Heart left ventricle (tissue), 16 donors: ENCODE measurements around the gene HOXB3. TPM values are rescaled to one million over a fixed set of nuclear protein-coding genes. Genes with fewer than 3 reads are reported as not detected.

ENCODE experiments used
- ATAC-seq, 4 donors: fragments of 200-7000 bp; cut with Tn5 transposase; one replicate each; pipeline ENCODE4 v1.9.1; 2020 to 2022; ENCODE audit warnings: moderate library complexity in 4 of 4, mild to moderate bottlenecking in 3 of 4, moderate number of reproducible peaks in 1 of 4
- DNase-seq, 5 donors: peaks; one replicate each; pipeline ENCODE4 v3.0.0-alpha.2; 2020
- H3K27ac ChIP-seq, 12 donors: fragments of 200-600 bp; sonication (generic) in 4 of 12; one replicate each; pipeline versions ENCODE4 v1.5.0 to v1.8.0; 2016 to 2022; ENCODE audit warnings: mild to moderate bottlenecking in 2 of 12
- H3K27me3 ChIP-seq, 9 donors: fragments of 200-600 bp; sonication (generic) in 2 of 9; one replicate each; pipeline versions ENCODE4 v1.5.1 to v1.8.0; 2016 to 2022; ENCODE audit warnings: mild to moderate bottlenecking in 3 of 9
- H3K36me3 ChIP-seq, 9 donors: fragments of 200-600 bp; sonication (generic) in 2 of 9; one replicate each; pipeline versions ENCODE4 v1.5.0 to v1.8.0; 2018 to 2022; ENCODE audit warnings: mild to moderate bottlenecking in 2 of 9
- H3K4me1 ChIP-seq, 12 donors: fragments of 200-600 bp; sonication (generic) in 4 of 12; one replicate each; pipeline versions ENCODE4 v1.5.0 to v1.8.0; 2016 to 2022; ENCODE audit warnings: mild to moderate bottlenecking in 3 of 12
- H3K4me3 ChIP-seq, 12 donors: fragments of 200-600 bp; sonication (generic) in 4 of 12; one replicate each; pipeline versions ENCODE4 v1.5.0 to v1.8.0; 2017 to 2022; ENCODE audit warnings: mild to moderate bottlenecking in 9 of 12, moderate library complexity in 4 of 12
- H3K9me3 ChIP-seq, 12 donors: fragments of 200-600 bp; sonication (generic) in 4 of 12; one replicate each; pipeline versions ENCODE4 v1.5.0 to v1.8.0; 2016 to 2022; ENCODE audit warnings: mild to moderate bottlenecking in 1 of 12
- CTCF ChIP-seq, 12 donors: fragments of 200-600 bp; sonication (generic) in 4 of 12; IDR thresholded peaks; one replicate each; pipeline versions ENCODE4 v1.5.0 to v1.8.0; 2018 to 2022; ENCODE audit warnings: antibody characterized with exemption in 12 of 12, mild to moderate bottlenecking in 5 of 12
- POLR2A ChIP-seq, 2 donors: fragments of 450-650 bp; IDR thresholded peaks; one replicate each; pipeline ENCODE4 v1.6.1; 2017; ENCODE audit warnings: antibody characterized with exemption in 2 of 2, mild to moderate bottlenecking in 2 of 2, moderate library complexity in 2 of 2
- WGBS, 4 donors: extraction: QIAGEN DNeasy Blood & Tissue Kit in 2 of 4; methylation state at CpG; one replicate each; pipeline versions ENCODE4 v1.1.5 to v1.1.7; 2013 to 2018; 5-methylcytosine and 5-hydroxymethylcytosine counted together
- intact Hi-C, 10 donors: fragments of 100-400 bp; cut with DNase I; formaldehyde crosslinking; loops; one replicate each; pipeline versions ENCODE4 v1.11.1 to v1.14.2; 2022
- long read RNA-seq, 3 donors: library from polyadenylated mRNA; unstranded; transcript quantifications; one replicate each; pipeline ENCODE4 v2.0.0, GENCODE V29; 2020 to 2021
- polyA plus RNA-seq, 2 donors: library from polyadenylated mRNA; stranded (reverse); fragments of 200-250 nt; gene quantifications; one replicate each; pipeline ENCODE4 v1.2.3, GENCODE V29; 2013
- total RNA-seq, 9 donors: library from RNA; depleted of rRNA in 2 of 9; stranded (reverse); fragments of >200 nt in 2 of 9; fragmentation: NEBNext Ultra II Directional in 3 of 9; extraction: Animal tissue kit (Norgen Biotek cat#: 25700) in 3 of 9; gene quantifications; one replicate each; pipeline versions ENCODE4 v1.1.0 to v1.2.4, GENCODE V29; 2016 to 2023
- donor health status: ischemic (EF 13 %, LVEDD 7.1; RV severe dilation, severe dysfunction).
- donor health status: healthy with polysubstance abuse.
- donor health status: DM: no; HTN: yes; CAD: no.
- donor health status: DM: no; HTN: no; CAD: no.
- donor health status: ischemic (EF 25% LVEDD 6.9; RV normal size, moderate dysfunction).
- donor health status: ischemic (EF 25% LVEDD 5.7; RV mildly dilated, moderate dysfunction).
- donor health status: healthy.
- donor health status: DM: yes; HTN: yes; CAD: no.
- donor health status: ischemic (EF 35%, LVEDD 5.7; RV mildly dilated, moderate dysfunction).
- donor health status: nonischemic (EF 11% LVEDD 7.7; RV severe dilation, severe dysfunction).
- donor health status: DM: yes; HTN: yes; CAD: no.
- donor health status: PGD.
- donor health status: ischemic (EF 29% LVEDD 5.4; RV normal size, mild dysfunction).
- donor health status: nonischemic (EF 23%, LVEDD 6.1; RV moderate dilation, normal function).

Gene HOXB3
- total RNA-seq (1 to 10 TPM in 7 of 9 donors, under 1 TPM in 2; 0.11 to 5.5 (median 2.0) TPM), polyA plus RNA-seq (1 to 10 TPM in 1 of 2 donors, under 1 TPM in 1; 0.61 to 2.0 TPM)
- long read RNA-seq, donor 1 = 0 reads
- long read RNA-seq, donor 2, partial matches to known transcripts = 0 of 1 reads
- long read RNA-seq, donor 2, other reads (novel, unspliced or antisense) = 1 of 1 reads
- long read RNA-seq, donor 3 = 0 reads

GRCh38 chr17:48589831-48590606 lies at the start of gene HOXB3:
TSS of gene HOXB3 (minus strand) at chr17:48590241. CDS start at chr17:48552474, 37,767 bp downstream.
- 37 to 62% (median 53%) methylated on average over 22 to 23 of the region's 23 CpGs for WGBS, 4 donors

GRCh38 chr17:48639136-48639535 lies 49.1 kb upstream of the HOXB3 start:
- WGBS, 4 donors = 9 to 18% (median 17%) methylated on average over 5 of the region's 5 CpGs
- Histone ChIP-seq H3K9me3 (no peaks in the 10 kb centered on the region), H3K36me3 (no peaks in the 10 kb centered on the region), H3K27ac (no peak overlapping the region), H3K4me1 (peaks cover 0 to 8% (median 2%) of the 10 kb centered on the region in 12 donors), H3K27me3 (peaks cover 82 to 100% (median 97%) of the 10 kb centered on the region in 9 donors), H3K4me3 (no peak overlapping the region)
- intact Hi-C loops = no loop called here
- TF ChIP-seq CTCF (IDR thresholded peaks at IDR 0.05) (no peak), POLR2A (IDR thresholded peaks at IDR 0.05) (no peak)
- ATAC-seq = no peak
- DNase-seq = no peak

More at GRCh38 chr17:48589831-48590606, at the start of gene HOXB3:
- TF ChIP-seq CTCF (IDR thresholded peaks at IDR 0.05) = no peak
- TF ChIP-seq POLR2A (IDR thresholded peaks at IDR 0.05) = no peak
- DNase-seq (no peak), ATAC-seq (no peak)
- H3K4me1 ChIP-seq = peaks cover 0 to 50% (median 12%) of the 10 kb centered on the region in 12 donors
- H3K4me3 ChIP-seq = no peak within 1 kb of the TSS
- H3K27me3 ChIP-seq = peaks cover 52 to 100% (median 91%) of the 10 kb centered on the region in 9 donors
- H3K9me3 ChIP-seq = no peaks in the 10 kb centered on the region
- intact Hi-C loops = loop anchor here in 4 of 10 donors (5.0 kb wide), 3 partner anchors 238 to 253 kb away; no protein-coding TSS in a partner anchor
- no peaks in the 10 kb centered on the region for H3K36me3 ChIP-seq
- peak within 1 kb of the TSS in 1 of 12 donors; percentile 97 for H3K27ac ChIP-seq

DNA sequence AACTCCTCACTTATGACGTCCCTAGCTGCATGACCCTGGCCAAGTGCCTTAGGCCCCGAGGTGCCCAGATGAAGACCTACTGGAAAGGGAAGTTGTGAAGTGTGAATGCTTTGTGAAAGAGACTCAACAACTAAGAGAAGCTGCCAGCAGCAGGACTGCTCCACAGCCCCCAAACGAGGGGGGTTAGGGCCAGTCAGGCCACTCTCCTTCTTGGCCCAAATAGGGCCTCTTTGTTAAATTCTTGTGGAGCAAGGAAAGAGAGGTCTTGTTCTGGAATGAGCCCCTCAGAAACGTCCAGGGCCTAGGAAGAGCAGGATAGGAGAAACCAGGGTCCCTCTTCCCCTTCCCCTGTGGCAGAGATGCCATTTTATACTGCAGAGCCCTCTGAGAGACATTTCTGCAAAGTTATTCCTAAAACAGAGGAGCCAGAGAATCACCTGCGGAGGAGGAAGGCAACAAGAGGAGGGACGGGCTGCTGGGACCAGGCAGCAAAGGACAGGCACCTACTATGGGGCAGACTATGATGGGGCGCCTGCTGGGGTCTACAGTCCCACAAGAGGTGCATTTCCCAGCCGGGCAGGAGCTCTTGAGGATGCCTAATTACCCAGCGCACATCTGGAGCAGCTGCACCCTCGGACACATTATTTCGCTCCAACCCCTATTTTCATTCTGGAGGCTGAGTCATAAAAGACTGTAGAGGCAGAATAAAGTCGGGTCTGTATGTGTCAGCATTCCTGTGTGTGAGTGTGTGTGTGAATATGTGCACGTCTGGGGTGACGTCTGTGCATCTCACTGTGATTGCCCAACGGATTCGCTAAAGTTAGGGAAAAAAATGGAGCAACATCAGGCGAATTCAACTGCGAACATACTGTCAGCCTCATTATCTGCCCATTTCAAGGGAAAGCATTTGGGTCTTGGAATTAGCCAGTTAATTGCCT lies 47.6 kb upstream of the HOXB3 start:
- Histone ChIP-seq H3K27ac (no peak overlapping the region), H3K9me3 (no peaks in the 10 kb centered on the region), H3K4me1 (peaks cover 0 to 14% (median 2%) of the 10 kb centered on the region in 12 donors), H3K36me3 (no peaks in the 10 kb centered on the region), H3K27me3 (peaks cover 83 to 100% (median 97%) of the 10 kb centered on the region in 9 donors), H3K4me3 (no peak overlapping the region)
- ATAC-seq = no peak
- DNase-seq = no peak
- TF ChIP-seq POLR2A (IDR thresholded peaks at IDR 0.05) (no peak), CTCF (IDR thresholded peaks at IDR 0.05) (no peak)
- WGBS, 4 donors = 20 to 31% (median 27%) methylated on average over 18 of the region's 18 CpGs
- intact Hi-C loops = no loop called here
